Measurements from ENCODE around the gene D2HGDH.
A peak's percentile ranks its signal among the peaks of the same experiment; 100 is the strongest.
"Not testable (repeated sequence)": the region's sequence is repeated elsewhere in the genome, so short reads cannot be mapped to it uniquely, and the experiment has no call there.

The D2HGDH gene

GRCh38 chr2:241771286-241772062 lies 37.0 kb downstream of the D2HGDH start:
- no peak for DNase-seq

- DNase-seq: no peak
These were observed 37.7 kb downstream of the D2HGDH start for GRCh38 chr2:241772063-241772499.

GRCh38 chr2:241773511-241774418 lies 39.3 kb downstream of the D2HGDH start:
- DNase-seq: no peak

GRCh38 chr2:241774419-241775222 lies 40.2 kb downstream of the D2HGDH start:
- peak in 1 of 2 donors; percentile 24 for DNase-seq

GRCh38 chr2:241775223-241776177 lies 41.1 kb downstream of the D2HGDH start:
- no peak for DNase-seq

GRCh38 chr2:241776336-241777169 lies 42.1 kb downstream of the D2HGDH start, which contains the start of gene GAL3ST2:
Gene GAL3ST2 (plus strand): TSS chr2:241776822. CDS start chr2:241776956, 134 bp downstream.
- no peak for DNase-seq

- no peak for DNase-seq
These were observed 42.8 kb downstream of the D2HGDH start for GRCh38 chr2:241777170-241777685.

- no peak for DNase-seq
These were observed 43.5 kb downstream of the D2HGDH start for GRCh38 chr2:241777686-241778627.

- no peak for DNase-seq
These were observed 46.6 kb downstream of the D2HGDH start for GRCh38 chr2:241780939-241781569.

- not testable (repeated sequence) for DNase-seq
These were observed 47.6 kb downstream of the D2HGDH start for GRCh38 chr2:241782053-241782452.

GRCh38 chr2:241788135-241788534 lies 53.7 kb downstream of the D2HGDH start:
- DNase-seq: no peak

- no peak for DNase-seq
These were observed 54.1 kb downstream of the D2HGDH start for GRCh38 chr2:241788572-241788971.

- DNase-seq: not testable (repeated sequence)
These were observed 57.0 kb downstream of the D2HGDH start for GRCh38 chr2:241791385-241791784.

- DNase-seq: no peak
These were observed 59.0 kb downstream of the D2HGDH start for GRCh38 chr2:241793385-241793784.

- DNase-seq: no peak
These were observed 59.9 kb downstream of the D2HGDH start for GRCh38 chr2:241794250-241794823.

GRCh38 chr2:241795021-241795999 lies 60.9 kb downstream of the D2HGDH start:
- no peak for DNase-seq

- no peak for DNase-seq
These were observed 61.8 kb downstream of the D2HGDH start for GRCh38 chr2:241796209-241796608.

All from bone marrow (tissue), 2 donors.